Activated T-helper 17 cell treated with anti-CD3 and anti-CD28 coated beads, Interleukin-2, amount 50 U/mL, for 72 hours (primary cell): ENCODE data around the gene SLK. TPM values are rescaled to one million over a fixed set of nuclear protein-coding genes. Genes with fewer than 3 reads are reported as not detected.

Source experiments
- ATAC-seq: fragments of 150-1000 bp; cut with Tn5 transposase; replicated peaks from 2 replicates; pipeline ENCODE4 v1.10.0; 2021; ENCODE audit warnings: mild to moderate bottlenecking, moderate library complexity
- H3K27ac Mint-ChIP-seq: one replicate; pipeline ENCODE4 v1.8.0; 2022; ENCODE audit warnings: mixed read lengths
- H3K27me3 Mint-ChIP-seq: one replicate; pipeline ENCODE4 v1.8.0; 2022; ENCODE audit warnings: mixed read lengths
- H3K36me3 Mint-ChIP-seq: one replicate; pipeline ENCODE4 v1.8.0; 2022; ENCODE audit warnings: low read depth, mild to moderate bottlenecking, mixed read lengths
- H3K4me1 Mint-ChIP-seq: one replicate; pipeline ENCODE4 v1.8.0; 2022; ENCODE audit warnings: mixed read lengths
- H3K4me3 Mint-ChIP-seq: one replicate; pipeline ENCODE4 v1.8.0; 2022; ENCODE audit warnings: mild to moderate bottlenecking, mixed read lengths
- H3K9me3 Mint-ChIP-seq: one replicate; pipeline ENCODE4 v1.8.0; 2022; ENCODE audit warnings: mixed read lengths
- total RNA-seq, 2 donors: library from RNA; stranded (reverse); gene quantifications; one replicate each; pipeline ENCODE4 v1.2.3, GENCODE V29; 2022

The SLK gene
- total RNA-seq, 2 donors from 2014 or later, result 23.6 to 26.7 TPM

- H3K27ac Mint-ChIP-seq, result no peak overlapping the region
- H3K4me3 Mint-ChIP-seq, result no peak overlapping the region
- no peaks in the 10 kb centered on the region for H3K36me3 Mint-ChIP-seq
- no peaks in the 10 kb centered on the region for H3K27me3 Mint-ChIP-seq
- no peaks in the 10 kb centered on the region for H3K9me3 Mint-ChIP-seq
- ATAC-seq, result no peak
- no peaks in the 10 kb centered on the region for H3K4me1 Mint-ChIP-seq
These were observed 89.8 kb downstream of the SLK start for GRCh38 chr10:104056619-104057273.

GRCh38 chr10:104057717-104058116, 90.8 kb downstream of the SLK start:
- Mint-ChIP-seq H3K36me3 (no peaks in the 10 kb centered on the region), H3K9me3 (no peaks in the 10 kb centered on the region), H3K27me3 (no peaks in the 10 kb centered on the region), H3K4me1 (no peaks in the 10 kb centered on the region), H3K27ac (no peak overlapping the region), H3K4me3 (no peak overlapping the region)
- ATAC-seq, result no peak

DNA sequence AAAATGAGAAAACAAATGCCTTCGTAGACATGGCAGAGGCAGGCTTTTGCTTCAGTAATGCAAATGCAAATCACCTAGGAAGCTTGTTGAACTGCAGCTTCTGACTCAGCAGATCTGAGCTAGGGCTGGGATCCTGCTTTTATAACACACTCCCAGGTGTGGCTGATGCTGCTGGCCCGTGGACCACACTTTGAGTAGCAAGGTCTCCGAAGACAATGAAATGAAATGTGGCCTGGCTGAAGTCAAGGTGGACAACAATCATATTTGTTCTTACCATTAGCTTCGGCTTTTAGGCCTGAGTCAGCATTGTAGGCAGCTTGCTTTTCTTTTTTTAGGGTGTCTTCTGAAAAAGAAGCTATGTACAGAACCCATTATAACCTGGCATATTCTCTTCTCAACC, 92.4 kb downstream of the SLK start:
- H3K27me3 Mint-ChIP-seq, result no peaks in the 10 kb centered on the region
- H3K27ac Mint-ChIP-seq, result no peak overlapping the region
- H3K36me3 Mint-ChIP-seq, result no peaks in the 10 kb centered on the region
- H3K4me3 Mint-ChIP-seq, result no peak overlapping the region
- H3K9me3 Mint-ChIP-seq, result no peaks in the 10 kb centered on the region
- ATAC-seq, result no peak
- no peaks in the 10 kb centered on the region for H3K4me1 Mint-ChIP-seq

- no peak overlapping the region for H3K27ac Mint-ChIP-seq
- H3K4me1 Mint-ChIP-seq, result no peaks in the 10 kb centered on the region
- H3K36me3 Mint-ChIP-seq, result no peaks in the 10 kb centered on the region
- ATAC-seq, result no peak
- no peaks in the 10 kb centered on the region for H3K27me3 Mint-ChIP-seq
- no peaks in the 10 kb centered on the region for H3K9me3 Mint-ChIP-seq
- H3K4me3 Mint-ChIP-seq, result no peak overlapping the region
These were observed 94.3 kb downstream of the SLK start for GRCh38 chr10:104061196-104061595.

- no peak for ATAC-seq
- Mint-ChIP-seq H3K4me3 (no peak overlapping the region), H3K27me3 (no peaks in the 10 kb centered on the region), H3K36me3 (no peaks in the 10 kb centered on the region), H3K9me3 (no peaks in the 10 kb centered on the region), H3K4me1 (no peaks in the 10 kb centered on the region), H3K27ac (no peak overlapping the region)
These were observed 98.8 kb downstream of the SLK start for GRCh38 chr10:104065748-104066147.

DNA sequence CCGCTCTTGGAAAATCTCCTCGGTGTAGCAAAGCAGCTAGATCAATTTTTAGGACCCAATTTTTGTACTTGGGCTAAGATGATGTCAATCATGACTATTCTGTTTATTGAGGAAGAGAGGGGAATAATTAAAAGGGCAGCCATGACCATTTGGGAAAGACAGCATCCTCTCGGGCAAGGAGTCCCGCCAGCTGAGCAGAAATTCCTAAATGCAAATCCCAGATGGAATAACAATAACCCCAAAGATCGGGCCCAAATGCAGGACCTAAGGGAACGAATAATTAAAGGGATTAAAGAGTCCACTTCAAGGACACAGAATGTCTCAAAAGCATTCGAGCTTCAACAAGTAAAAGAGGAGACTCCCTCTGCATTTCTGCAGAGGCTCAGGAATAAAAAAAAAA, 100.0 kb downstream of the SLK start:
- no peaks in the 10 kb centered on the region for H3K9me3 Mint-ChIP-seq
- no peak overlapping the region for H3K4me3 Mint-ChIP-seq
- no peak for ATAC-seq
- H3K4me1 Mint-ChIP-seq, result no peaks in the 10 kb centered on the region
- H3K27me3 Mint-ChIP-seq, result no peaks in the 10 kb centered on the region
- no peak overlapping the region for H3K27ac Mint-ChIP-seq
- H3K36me3 Mint-ChIP-seq, result no peaks in the 10 kb centered on the region

DNA sequence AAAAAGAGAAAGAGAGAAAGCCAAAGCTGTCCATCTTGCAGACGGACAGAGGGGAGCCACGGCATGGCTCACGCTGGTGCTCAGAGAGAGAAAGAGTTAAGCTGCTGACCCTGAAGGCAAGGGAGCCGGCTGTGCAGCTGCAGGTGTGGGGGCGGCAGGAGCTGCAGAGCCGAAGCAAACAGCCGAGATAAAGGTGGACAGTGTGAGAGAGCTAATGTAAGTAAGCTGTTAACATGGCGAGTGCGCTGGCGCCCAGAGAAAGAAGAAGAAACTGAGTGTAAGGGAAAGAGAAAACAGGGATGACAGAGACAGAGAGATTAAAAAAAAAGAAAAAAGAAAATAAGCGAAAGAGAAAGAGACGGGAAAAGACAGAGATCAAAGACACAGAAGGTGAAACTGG, 100.6 kb downstream of the SLK start:
- Mint-ChIP-seq H3K27ac (no peak overlapping the region), H3K9me3 (no peaks in the 10 kb centered on the region), H3K4me3 (no peak overlapping the region), H3K27me3 (no peaks in the 10 kb centered on the region), H3K4me1 (no peaks in the 10 kb centered on the region), H3K36me3 (no peaks in the 10 kb centered on the region)
- ATAC-seq, result no peak

DNA sequence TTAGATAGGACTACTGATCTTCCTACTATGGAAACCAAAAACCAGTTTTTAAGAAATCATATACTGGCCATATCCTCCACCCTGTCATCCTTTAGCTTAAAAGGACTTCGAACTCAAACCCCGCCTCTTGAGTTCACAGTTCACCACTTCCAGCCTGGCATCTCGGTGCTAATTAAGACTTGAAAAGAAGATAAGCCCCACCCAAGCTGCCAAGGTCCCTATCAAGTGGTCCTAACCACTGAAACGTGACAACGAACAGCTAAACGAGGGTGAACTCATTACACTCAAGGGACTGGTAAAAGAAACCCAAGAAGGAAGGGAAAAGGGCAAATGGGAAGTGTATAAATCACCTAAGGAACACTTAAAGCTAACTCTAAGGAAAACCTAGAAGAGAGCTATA, 102.7 kb downstream of the SLK start:
- Mint-ChIP-seq H3K4me3 (no peak overlapping the region), H3K4me1 (no peaks in the 10 kb centered on the region), H3K36me3 (no peaks in the 10 kb centered on the region), H3K9me3 (no peaks in the 10 kb centered on the region), H3K27ac (no peak overlapping the region), H3K27me3 (no peaks in the 10 kb centered on the region)
- no peak for ATAC-seq

GRCh38 chr10:104072786-104073185, 105.8 kb downstream of the SLK start:
- H3K9me3 Mint-ChIP-seq, result no peaks in the 10 kb centered on the region
- no peaks in the 10 kb centered on the region for H3K27me3 Mint-ChIP-seq
- no peak overlapping the region for H3K4me3 Mint-ChIP-seq
- no peaks in the 10 kb centered on the region for H3K4me1 Mint-ChIP-seq
- no peak overlapping the region for H3K27ac Mint-ChIP-seq
- no peaks in the 10 kb centered on the region for H3K36me3 Mint-ChIP-seq
- ATAC-seq, result no peak

DNA sequence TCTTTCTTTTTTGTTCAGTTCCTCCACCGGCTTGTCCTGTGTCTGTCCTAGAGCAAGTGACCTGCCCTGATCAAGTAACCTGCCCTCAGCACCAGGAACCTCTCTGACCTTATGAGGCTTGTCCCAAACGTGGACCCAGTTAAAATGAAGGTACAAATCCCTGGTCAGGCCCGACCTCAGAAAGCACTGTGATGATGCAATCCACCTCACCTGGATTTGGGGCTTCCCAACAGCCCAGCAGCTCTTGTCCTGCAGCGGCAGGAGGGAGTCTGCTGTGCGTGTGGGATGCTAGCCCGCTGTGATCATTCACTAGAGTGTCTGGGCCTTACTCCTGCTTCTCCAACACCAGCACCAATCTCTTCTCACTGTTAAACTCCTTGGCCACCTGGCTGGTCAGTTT, 107.6 kb downstream of the SLK start:
- Mint-ChIP-seq H3K9me3 (no peaks in the 10 kb centered on the region), H3K36me3 (no peaks in the 10 kb centered on the region), H3K27me3 (no peaks in the 10 kb centered on the region), H3K27ac (no peak overlapping the region), H3K4me1 (no peaks in the 10 kb centered on the region), H3K4me3 (no peak overlapping the region)
- no peak for ATAC-seq

- Mint-ChIP-seq H3K9me3 (no peaks in the 10 kb centered on the region), H3K4me1 (no peaks in the 10 kb centered on the region), H3K27me3 (no peaks in the 10 kb centered on the region), H3K36me3 (no peaks in the 10 kb centered on the region), H3K4me3 (no peak overlapping the region), H3K27ac (no peak overlapping the region)
- ATAC-seq, result no peak
These were observed 109.8 kb downstream of the SLK start for GRCh38 chr10:104076743-104077160.

DNA sequence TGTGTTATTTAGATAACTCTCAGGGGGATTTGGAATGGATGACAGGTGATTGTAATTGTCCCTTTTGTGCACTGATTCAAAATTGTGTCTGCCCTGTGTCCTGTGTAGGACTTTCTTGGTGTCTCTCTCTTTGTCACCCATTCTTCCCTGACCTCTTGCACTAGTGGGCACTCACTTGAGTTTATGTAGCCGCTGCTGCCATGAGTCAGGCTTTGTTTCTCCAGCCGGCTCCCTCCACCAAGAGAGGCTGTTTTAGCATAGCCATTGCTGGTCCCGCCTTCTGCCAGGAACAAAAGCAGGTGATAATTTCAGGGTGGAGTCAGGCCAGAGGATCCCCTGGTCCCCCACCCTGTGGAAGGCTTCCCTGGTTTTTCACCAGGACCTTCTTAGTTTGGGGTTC, 110.3 kb downstream of the SLK start:
- Mint-ChIP-seq H3K27me3 (no peaks in the 10 kb centered on the region), H3K4me3 (no peak overlapping the region), H3K36me3 (no peaks in the 10 kb centered on the region), H3K27ac (no peak overlapping the region), H3K4me1 (no peaks in the 10 kb centered on the region), H3K9me3 (no peaks in the 10 kb centered on the region)
- no peak for ATAC-seq

DNA sequence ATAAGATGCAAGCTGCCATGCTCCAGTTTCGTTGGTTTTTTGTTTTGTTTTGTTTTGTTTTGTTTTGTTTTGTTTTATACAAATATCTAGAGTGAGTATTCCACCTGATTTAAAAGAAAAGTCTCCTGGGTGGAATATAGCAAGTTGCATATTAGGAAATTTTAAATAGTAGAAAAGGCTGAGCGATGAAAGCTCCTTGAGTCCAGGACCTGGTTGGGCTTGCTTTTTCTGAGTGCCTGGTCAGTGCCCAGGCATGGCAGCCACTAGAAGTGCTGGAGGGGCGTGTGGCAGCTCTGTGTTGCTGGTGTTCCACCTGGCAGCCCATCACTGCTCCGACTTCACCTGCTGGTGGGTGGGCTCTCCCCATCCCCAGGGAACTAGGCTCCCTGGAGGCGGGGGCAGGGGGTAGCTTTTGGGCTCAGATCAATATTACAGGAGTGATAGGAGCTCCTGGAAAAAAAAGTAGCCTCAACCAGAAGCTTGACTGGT, 110.8 kb downstream of the SLK start:
- H3K4me3 Mint-ChIP-seq, result no peak overlapping the region
- no peak overlapping the region for H3K27ac Mint-ChIP-seq
- H3K27me3 Mint-ChIP-seq, result no peaks in the 10 kb centered on the region
- no peaks in the 10 kb centered on the region for H3K4me1 Mint-ChIP-seq
- no peak for ATAC-seq
- no peaks in the 10 kb centered on the region for H3K36me3 Mint-ChIP-seq
- H3K9me3 Mint-ChIP-seq, result no peaks in the 10 kb centered on the region
